ENCODE results near the gene DCAF4.

DNA sequence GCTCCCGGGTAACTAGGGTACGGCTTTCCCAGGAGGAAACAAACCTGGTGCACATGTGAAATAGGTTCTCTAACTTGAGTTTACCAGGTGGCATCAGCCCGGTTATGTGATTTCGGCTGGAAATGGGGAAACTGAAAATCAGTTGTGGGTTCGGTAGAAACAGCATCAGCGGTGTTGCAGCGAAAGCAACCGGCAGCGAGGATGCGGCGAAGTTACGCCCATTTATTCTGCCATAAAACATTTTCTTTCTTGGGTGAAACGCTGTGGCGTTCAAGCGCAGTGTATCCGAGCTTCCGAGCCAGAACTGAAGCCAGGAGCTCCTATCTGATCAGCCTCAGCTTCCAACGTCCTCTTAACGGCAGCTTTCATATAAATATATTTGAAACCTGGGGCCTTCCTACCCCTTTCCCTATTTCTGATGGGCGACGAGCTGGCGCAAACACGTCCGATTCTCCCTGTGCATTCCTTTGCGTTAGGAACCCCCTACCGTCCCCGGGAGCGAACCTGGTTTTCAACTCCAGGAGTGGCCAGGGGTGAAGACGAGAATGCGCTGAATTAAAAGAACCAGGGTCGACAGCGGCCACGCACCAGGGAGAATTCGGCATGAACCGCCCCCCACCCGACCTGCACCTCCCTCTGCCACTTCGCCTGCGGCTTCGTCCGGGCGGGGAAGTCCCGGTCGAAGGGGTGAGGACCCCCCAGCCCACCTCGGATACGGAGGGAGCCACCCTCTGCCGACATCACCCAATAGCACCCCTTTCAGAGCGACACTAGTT is 34.0 kb upstream of the DCAF4 start:
- no peak for TF ChIP-seq POLR2A (IDR thresholded peaks at IDR 0.05)
- TF ChIP-seq CTCF (IDR thresholded peaks at IDR 0.05) = no peak

Measured in esophagus squamous epithelium (tissue), 4 donors.